DMS53 treated with DMSO at 0.1 percent for 48 hours (cell line): ENCODE results near the gene RGS9BP.
"Not testable (repeated sequence)": the region's sequence is repeated elsewhere in the genome, so short reads cannot be mapped to it uniquely, and the experiment has no call there.

Experiments used
- DNase-seq: peaks from one replicate; lab custom pipeline; 2025; ENCODE audit not compliant: unreplicated experiment; lab: John Stamatoyannopoulos, UW

The RGS9BP gene

DNA sequence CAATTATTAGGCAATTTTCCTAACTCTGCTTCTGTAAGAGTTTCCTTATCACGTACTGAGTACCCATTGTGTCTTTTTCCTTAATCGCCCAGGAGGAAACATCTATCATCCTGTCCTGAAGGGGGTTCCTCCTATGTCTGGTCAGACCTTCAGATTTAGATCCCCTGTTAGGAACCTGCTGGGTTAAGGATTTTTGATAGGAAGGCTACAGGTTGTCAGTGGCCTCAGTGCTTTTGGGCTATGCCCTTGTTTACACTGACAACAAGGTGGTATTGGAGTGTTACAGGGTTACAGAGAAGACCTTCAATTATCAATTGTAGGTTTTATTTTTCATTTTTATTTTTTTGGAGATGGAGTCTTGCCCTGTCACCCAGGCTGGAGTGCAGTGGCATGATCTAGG is 19.2 kb downstream of the RGS9BP start:
- DNase-seq = not testable (repeated sequence)

DNA sequence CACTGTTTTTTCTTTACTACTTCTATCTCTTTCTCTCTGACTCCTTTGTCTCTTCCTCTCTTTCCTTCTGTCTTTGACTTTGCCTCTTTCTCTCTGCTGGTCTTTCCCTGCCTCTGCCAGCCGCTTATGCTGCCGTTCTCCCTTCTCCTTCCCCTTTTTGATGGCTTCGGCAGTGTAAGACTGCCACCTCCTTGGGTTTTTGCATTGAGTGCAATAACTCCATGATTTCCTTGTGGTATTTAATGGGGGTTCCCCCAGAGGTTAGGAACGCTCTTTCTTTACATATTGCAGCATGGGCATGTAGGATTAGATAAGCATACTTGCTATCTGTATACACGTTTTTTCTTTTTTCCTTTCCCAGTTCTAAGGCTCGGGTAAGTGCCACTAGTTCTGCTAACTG is 19.9 kb downstream of the RGS9BP start:
- DNase-seq = not testable (repeated sequence)

GRCh38 chr19:32696771-32697170 is 21.1 kb downstream of the RGS9BP start:
- not testable (repeated sequence) for DNase-seq

GRCh38 chr19:32700129-32700528 is 24.5 kb downstream of the RGS9BP start:
- DNase-seq = not testable (repeated sequence)

GRCh38 chr19:32702010-32702409 is 26.4 kb downstream of the RGS9BP start:
- DNase-seq = no peak

DNA sequence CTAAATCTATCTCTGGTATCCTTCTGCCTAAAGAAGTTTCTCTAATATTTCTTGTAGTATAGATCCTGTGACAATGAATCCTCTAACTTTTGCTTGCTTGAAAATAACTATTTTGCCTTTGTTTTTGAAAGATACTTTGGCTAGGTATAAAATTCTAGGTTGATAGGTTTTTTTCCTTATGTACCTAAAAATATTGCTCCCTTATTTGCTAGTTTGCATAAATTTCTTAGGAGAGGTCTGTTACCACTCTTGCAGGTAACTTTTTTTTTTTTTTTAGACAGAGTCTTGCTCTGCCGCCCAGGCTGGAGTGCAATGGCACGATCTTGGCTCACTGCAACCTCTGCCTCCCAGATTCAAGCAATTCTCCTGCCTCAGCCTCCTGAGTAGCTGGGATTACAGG is 28.4 kb downstream of the RGS9BP start:
- not testable (repeated sequence) for DNase-seq

GRCh38 chr19:32708457-32708856 is 32.8 kb downstream of the RGS9BP start:
- no peak for DNase-seq

DNA sequence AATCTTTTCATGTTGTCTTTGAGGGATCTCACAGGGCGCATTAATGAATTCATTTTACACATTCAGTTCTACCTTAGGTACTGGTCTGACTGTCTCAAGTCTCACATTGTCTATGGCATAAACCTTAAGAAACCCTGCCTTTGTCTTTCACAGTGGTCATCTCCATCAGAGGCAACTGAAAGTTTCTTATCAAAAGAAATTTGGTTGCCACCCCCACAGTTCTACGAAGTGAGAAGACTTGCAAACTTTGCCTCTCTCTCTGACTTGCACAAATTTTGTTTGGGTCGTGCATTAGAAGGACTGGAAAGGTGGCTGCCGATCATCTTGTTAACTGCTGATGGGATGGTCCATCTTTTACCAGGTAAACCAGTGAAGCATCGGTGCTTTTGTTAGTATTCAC is 33.4 kb downstream of the RGS9BP start:
- no peak for DNase-seq

DNA sequence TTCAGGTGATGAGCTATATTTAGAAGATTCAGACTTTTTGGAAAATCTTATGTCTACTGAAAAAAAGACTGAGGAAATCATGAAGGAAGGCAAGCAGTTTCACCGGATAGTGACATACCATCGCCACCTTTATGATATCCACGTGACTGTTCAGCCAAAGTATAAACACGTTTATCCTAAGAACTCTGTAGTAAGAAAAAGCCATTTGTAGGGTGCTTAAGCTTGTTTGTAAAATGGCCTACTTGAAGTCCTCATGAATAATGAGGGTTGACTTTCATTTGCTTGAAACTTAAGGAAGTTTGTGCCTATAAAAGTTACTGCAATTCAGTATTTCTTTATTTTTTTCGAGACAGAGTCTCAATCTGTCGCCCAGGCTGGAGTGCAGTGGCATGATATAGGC is 36.1 kb downstream of the RGS9BP start:
- no peak for DNase-seq

- not testable (repeated sequence) for DNase-seq
These were observed 40.6 kb downstream of the RGS9BP start for GRCh38 chr19:32716203-32716602.

- no peak for DNase-seq
These were observed 41.8 kb downstream of the RGS9BP start for GRCh38 chr19:32717496-32717895.

DNA sequence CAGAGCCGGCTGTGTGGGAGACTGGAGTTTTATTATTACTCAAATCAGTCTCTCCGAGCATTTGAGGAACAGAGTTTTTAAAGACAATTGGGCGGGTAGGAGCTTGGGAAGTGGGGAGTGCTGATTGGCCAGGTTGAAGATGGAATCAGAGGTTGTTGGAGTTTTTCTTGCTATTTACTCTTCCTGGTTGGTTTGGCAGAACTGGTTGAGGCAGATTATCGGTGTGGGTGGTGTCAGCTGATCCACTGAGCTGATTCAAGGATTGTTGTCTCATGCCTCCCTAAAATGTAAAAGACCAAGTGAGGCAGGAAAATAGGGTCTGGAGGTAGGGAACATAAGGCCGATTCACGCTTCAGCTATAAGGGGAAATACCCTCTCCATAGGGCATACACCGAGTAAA is 42.6 kb downstream of the RGS9BP start:
- no peak for DNase-seq

DNA sequence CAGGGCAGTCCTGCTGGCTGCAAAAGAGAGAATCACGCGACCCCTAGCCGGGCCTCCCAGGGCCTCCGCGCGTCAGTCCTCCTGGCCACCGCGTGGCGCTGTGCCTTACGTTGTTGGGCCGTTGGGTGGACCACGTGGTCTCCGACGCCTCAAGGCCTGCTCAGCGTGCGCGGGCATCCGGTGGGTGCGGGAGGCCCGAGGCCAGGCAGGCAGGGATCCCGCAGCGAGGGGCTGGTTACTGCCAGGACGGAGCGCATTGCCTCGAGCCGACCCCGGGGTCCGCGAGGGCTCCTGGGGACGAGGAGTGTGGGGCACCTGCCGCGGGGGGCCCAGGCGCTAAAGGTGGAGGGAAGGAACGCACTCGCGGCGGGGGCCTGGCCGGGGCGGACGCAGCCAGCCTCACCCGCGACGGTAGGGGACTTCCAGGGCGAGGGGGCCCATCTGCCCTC is 44.0 kb downstream of the RGS9BP start, which contains the start of gene TDRD12:
TDRD12 (plus strand) TSS at position 157 of the 449 bp plus-strand sequence. CDS start 306 bp downstream, outside the sequence.
- no peak for DNase-seq

- no peak for DNase-seq
These were observed 44.7 kb downstream of the RGS9BP start for GRCh38 chr19:32720216-32720935.

DNA sequence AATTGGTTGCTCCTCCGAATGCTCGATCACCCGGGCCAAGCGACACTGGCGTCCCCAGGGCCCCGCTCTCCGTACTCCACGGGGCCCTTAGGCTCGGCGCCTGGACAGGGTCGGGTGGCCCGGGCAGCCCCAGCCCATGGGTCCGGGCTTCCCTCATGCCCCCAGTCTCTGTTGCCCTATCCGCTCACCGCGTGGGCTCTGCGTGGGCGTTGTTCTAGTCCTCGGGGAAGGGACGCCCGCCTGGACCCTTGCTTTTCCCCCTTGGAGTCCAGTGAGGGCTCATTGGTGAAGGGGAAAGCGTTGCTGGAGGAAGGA is 45.2 kb downstream of the RGS9BP start:
- DNase-seq = no peak
